Stimulated activated CD8-positive, alpha-beta memory T cell treated with anti-CD3 and anti-CD28 coated beads, Interleukin-4, amount 100 ng/mL, for 1 hour (primary cell): ENCODE data around the gene OR6B1.
"Not testable (repeated sequence)": the region's sequence is repeated elsewhere in the genome, so short reads cannot be mapped to it uniquely, and the experiment has no call there.

Experiments
- DNase-seq, 2 donors: peaks; one replicate each; pipeline ENCODE4 v3.0.0-alpha.2; 2020; ENCODE audit warnings: low read depth in 2 of 2, low spot score in 1 of 2

Gene OR6B1

GRCh38 chr7:144037414-144038035 lies 37.4 kb downstream of the OR6B1 start:
- no peak for DNase-seq

DNA sequence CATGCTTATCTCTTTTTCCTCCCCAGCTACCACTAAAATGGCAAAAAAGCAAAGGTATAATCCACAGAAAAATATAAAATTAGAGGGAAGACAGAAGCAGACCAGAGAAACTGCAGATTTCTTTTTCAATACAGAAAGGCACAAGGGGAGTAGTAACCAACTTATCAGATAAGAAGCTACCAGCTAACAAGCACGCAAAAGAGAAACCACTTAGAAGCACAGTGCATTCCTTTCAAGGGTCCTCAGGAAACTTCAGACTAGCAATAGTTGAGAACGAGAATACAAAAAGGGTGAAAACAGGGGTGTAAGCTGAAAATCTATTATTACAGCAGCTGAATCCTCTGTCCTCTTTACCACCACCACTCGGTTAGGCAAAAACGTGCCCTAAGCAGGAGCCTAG lies 38.8 kb downstream of the OR6B1 start:
- DNase-seq, result no peak

DNA sequence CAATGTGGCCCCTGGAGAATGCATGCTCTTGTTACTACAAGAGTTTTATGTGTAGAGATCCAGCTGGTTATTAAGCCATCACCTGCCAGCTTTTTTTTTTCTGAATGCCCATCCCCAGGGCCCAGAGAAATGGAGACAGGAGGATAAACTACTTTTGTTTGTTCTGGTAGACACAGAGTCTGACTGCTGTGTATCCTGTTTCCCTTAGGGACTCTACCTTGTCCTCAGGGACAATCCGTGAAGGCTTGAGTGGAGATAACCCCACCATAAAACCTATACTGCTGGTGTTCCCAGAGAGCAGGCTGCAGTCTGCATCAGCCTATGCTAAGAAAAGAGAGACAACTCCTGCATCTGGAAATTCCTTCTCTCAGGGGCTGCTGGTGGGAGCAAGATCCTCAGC lies 48.5 kb downstream of the OR6B1 start, which contains the start of gene OR2A5:
OR2A5 (plus strand) TSS at position 301 of the 400 bp plus-strand sequence. CDS start 1,454 bp downstream, outside the sequence.
- DNase-seq, result no peak

DNA sequence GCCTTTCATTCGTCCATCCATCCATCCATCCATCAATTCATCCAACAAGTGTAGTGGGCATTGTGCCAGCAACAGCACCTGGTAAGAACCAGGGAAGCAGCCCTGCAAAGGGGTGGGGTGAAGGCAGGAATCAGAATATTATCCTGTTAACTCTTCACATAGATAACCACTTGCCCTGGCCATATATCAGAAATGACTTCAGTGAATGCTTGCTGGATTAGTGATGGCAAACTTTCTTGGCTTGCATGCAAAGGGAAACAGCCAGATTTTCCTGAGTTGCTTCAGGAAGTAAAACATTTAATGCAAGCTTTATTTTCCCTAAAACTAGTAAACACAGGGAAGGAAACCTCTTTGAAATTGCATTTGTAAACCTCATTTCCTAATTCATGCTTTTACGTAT lies 49.4 kb downstream of the OR6B1 start:
- DNase-seq, result no peak

- DNase-seq, result no peak
Observed at GRCh38 chr7:144050093-144050492, 50.0 kb downstream of the OR6B1 start.

DNA sequence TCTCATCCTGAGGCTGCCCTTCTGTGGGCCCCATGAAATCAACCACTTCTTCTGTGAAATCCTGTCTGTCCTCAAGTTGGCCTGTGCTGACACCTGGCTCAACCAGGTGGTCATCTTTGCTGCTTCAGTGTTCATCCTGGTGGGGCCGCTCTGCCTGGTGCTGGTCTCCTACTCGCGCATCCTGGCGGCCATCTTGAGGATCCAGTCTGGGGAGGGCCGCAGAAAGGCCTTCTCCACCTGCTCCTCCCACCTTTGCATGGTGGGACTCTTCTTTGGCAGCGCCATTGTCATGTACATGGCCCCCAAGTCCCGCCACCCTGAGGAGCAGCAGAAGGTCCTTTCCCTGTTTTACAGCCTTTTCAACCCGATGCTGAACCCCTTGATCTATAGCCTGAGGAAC lies 50.8 kb downstream of the OR6B1 start:
- DNase-seq, result not testable (repeated sequence)

DNA sequence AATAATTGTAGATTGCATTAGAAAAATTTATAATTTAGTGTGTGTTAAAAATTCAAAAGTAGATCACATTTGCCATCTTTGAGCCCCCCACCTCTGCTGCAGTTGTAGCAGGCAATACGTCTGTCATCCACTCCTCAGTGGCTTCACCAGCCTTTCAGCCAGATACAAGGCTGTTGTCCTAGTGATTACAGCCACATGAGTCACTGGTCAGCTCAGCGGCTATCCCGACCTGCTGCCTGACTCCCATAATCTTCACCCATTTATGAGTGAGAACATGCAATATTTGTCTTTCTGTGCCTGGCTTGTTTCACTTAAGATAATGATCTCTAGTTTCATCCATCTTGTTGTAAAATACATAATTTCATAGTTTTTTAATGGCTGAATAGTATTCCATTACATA lies 57.8 kb downstream of the OR6B1 start:
- no peak for DNase-seq
